Psoas muscle (tissue), 8 donors: ENCODE measurements around the gene FARP1. TPM values are rescaled to one million over a fixed set of nuclear protein-coding genes. Genes with fewer than 3 reads are reported as not detected.

Experiments used
- ATAC-seq, 4 donors: fragments of 200-7000 bp; cut with Tn5 transposase; one replicate each; pipeline ENCODE4 v1.9.1; 2020; ENCODE audit warnings: moderate library complexity in 3 of 4, mild to moderate bottlenecking in 2 of 4
- DNase-seq, 2 donors: peaks; one replicate each; pipeline ENCODE4 v3.0.0-alpha.2; 2020
- H3K27ac ChIP-seq: fragments of 200-600 bp; one replicate; pipeline ENCODE4 v1.8.0; 2022
- H3K27me3 ChIP-seq, 3 donors: fragments of 200-600 bp in 1 of 3; one replicate each; pipeline versions ENCODE4 v1.6.1 to v1.8.0; 2013 to 2022; ENCODE audit warnings: low read length in 2 of 3, mild to moderate bottlenecking in 2 of 3, moderate library complexity in 1 of 3; ENCODE audit not compliant: insufficient read depth in 3 of 3
- H3K36me3 ChIP-seq, 2 donors: fragments of 200-600 bp in 1 of 2; one replicate each; pipeline versions ENCODE4 v1.6.1 to v1.8.0; 2013 to 2022; ENCODE audit warnings: low read depth in 1 of 2, mild to moderate bottlenecking in 1 of 2, moderate library complexity in 1 of 2; ENCODE audit not compliant: insufficient read depth in 1 of 2
- H3K4me1 ChIP-seq: fragments of 200-600 bp; one replicate; pipeline ENCODE4 v1.8.0; 2022
- H3K4me3 ChIP-seq: fragments of 200-600 bp; one replicate; pipeline ENCODE4 v1.8.0; 2022; ENCODE audit warnings: mild to moderate bottlenecking
- H3K9me3 ChIP-seq: fragments of 200-600 bp; one replicate; pipeline ENCODE4 v1.8.0; 2022
- WGBS, 3 donors: extraction: QIAGEN DNeasy Blood & Tissue Kit; methylation state at CpG; one replicate each; pipeline versions ENCODE4 v1.1.6 to v1.1.7; 2013; 5-methylcytosine and 5-hydroxymethylcytosine counted together
- intact Hi-C, 2 donors: fragments of 100-400 bp; cut with DNase I; formaldehyde crosslinking; loops; one replicate each; pipeline versions ENCODE4 v1.11.0 to v1.14.2; 2022
- polyA plus RNA-seq, 3 donors: library from polyadenylated mRNA; stranded (reverse); fragments of 200-250 nt; gene quantifications; one replicate each; pipeline ENCODE4 v1.2.3, GENCODE V29; 2013
- total RNA-seq, 4 donors: library from RNA; stranded (reverse); fragmentation: NEBNext Ultra II Directional in 2 of 4; extraction: Animal tissue kit (Norgen Biotek cat#: 25700) in 2 of 4; gene quantifications; one replicate each; pipeline versions ENCODE4 v1.2.1 to v1.2.4, GENCODE V29; 2021 to 2023
- TF ChIP-seq, protein P1 (sequence below): fragments of 200-600 bp; IDR thresholded peaks from one replicate; pipeline ENCODE4 v1.8.0; 2022; ENCODE audit warnings: antibody characterized with exemption
- donor health status: healthy with polysubstance abuse.
- donor health status: DM: no; HTN: no; CAD: no; lungs with moderate emphysema.
- donor health status: Bipolar disorder and iron deficiency.
- donor health status: healthy.
- donor health status: DM: yes; HTN: yes; CAD: no.
- donor health status: DM: no; HTN: no; CAD: no.
- donor health status: DM: no; HTN: no; CAD: no.
- donor health status: DM: yes; HTN: yes; CAD: no.

The FARP1 gene
- total and polyA plus RNA-seq, 7 donors, result 5.7 to 19.4 (median 9.2) TPM

DNA sequence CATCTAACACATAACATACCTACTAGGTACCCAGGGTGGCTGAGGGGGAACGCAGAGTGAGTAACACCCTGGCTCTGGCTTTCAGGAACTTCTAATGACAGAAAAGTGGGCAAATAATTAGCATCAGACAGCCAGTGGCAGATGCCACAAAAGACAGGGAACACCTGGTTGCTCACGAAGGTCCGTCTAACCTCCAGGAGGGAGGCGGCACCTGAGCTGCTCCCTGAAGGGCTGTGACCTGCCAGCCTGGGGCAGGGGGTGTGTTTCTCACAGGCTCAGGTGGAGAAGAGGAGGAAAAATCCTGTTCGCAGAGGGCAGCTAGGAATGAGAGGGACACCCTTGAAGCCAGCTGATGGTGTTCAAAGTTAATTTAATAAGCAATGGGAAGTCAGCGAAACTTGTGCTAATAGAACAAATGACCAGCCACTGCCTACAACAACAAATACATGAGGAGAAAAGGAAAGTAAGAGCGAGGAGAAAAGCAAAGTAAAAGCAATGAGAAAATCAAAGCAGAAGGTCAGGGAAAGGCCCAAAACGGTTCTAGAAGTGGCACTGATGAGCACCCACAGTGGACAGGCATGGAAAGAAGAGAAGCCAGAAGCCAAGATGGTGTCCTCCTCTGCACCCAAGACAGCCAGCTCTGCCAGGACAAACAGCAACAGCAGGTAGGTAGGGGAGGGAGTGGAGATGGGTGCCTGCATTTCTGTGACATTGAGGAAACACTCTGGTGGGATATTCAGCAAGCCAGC is 346.7 kb downstream of the FARP1 start:
- peaks cover 38% of the 10 kb centered on the region for H3K4me1 ChIP-seq
- no peaks in the 10 kb centered on the region for H3K36me3 ChIP-seq
- WGBS, 3 donors, result 80 to 88% (median 82%) methylated on average over 8 of the region's 8 CpGs
- intact Hi-C loops, result loop anchor here in 1 of 2 donors (5.0 kb wide), 1 partner anchor 38 kb away; no protein-coding TSS in a partner anchor
- no peaks in the 10 kb centered on the region for H3K27me3 ChIP-seq
- ATAC-seq (no peak), DNase-seq (no peak)
- H3K9me3 ChIP-seq, result no peaks in the 10 kb centered on the region
- no peak overlapping the region for H3K4me3 ChIP-seq
- TF ChIP-seq, protein P1, sequence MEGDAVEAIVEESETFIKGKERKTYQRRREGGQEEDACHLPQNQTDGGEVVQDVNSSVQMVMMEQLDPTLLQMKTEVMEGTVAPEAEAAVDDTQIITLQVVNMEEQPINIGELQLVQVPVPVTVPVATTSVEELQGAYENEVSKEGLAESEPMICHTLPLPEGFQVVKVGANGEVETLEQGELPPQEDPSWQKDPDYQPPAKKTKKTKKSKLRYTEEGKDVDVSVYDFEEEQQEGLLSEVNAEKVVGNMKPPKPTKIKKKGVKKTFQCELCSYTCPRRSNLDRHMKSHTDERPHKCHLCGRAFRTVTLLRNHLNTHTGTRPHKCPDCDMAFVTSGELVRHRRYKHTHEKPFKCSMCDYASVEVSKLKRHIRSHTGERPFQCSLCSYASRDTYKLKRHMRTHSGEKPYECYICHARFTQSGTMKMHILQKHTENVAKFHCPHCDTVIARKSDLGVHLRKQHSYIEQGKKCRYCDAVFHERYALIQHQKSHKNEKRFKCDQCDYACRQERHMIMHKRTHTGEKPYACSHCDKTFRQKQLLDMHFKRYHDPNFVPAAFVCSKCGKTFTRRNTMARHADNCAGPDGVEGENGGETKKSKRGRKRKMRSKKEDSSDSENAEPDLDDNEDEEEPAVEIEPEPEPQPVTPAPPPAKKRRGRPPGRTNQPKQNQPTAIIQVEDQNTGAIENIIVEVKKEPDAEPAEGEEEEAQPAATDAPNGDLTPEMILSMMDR, result no peak
- no peak overlapping the region for H3K27ac ChIP-seq

DNA sequence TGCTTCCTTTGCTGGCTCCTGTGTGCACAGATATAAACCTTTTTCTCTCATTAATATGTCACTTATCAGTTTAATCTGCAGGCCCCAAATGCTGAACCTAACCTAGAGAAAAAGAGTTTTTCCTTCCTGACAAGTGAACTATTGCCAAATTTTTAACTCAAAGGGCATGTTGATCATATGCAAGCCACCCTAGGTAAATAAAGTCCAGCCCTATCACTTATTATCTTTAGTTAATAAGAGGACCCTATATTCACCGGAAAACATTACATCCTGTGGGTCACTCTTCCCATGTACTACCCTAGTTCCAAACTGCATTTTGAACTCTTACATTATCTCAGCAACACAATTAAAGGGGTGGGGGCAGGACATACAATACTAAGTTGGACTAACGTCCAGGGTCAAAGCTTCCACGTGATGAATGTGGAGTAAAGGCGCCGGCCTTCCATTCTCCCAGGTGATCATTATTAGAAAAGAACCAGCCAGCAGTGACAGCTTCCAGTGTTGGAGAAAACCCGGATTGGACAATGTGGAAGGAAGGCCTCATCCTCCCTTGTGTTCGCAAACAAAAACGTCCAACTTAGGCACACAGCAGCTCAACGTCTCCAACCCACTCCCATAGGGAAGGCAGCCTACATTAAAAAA is 347.4 kb downstream of the FARP1 start:
- Histone ChIP-seq H3K27ac (no peak overlapping the region), H3K4me3 (no peak overlapping the region), H3K4me1 (peaks cover 34% of the 10 kb centered on the region), H3K9me3 (no peaks in the 10 kb centered on the region), H3K27me3 (no peaks in the 10 kb centered on the region), H3K36me3 (no peaks in the 10 kb centered on the region)
- intact Hi-C loops, result no loop called here
- WGBS, 3 donors, result 60 to 68% (median 68%) methylated on average over 9 of the region's 9 CpGs
- ATAC-seq, result no peak
- TF ChIP-seq, protein P1, result no peak
- no peak for DNase-seq

DNA sequence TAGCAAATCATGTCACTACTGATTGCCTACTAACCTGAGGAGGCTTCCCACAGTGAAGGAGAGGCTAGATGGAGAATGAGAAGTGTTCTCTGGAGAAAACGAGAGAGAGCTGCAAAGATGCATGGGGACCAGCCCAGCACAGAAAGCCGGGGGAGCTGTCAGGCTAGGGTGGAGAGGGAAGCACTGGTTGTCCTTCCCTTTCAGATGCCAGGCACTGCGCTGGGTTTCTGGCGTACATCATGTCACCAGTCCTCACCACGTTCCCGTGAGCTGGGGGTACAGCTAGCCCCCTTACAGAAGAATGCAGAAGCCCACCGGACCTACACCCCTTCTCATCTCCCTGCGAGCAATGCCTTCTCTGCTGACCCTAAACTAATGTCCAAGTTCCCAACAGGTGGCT is 348.0 kb downstream of the FARP1 start:
- Histone ChIP-seq H3K36me3 (no peaks in the 10 kb centered on the region), H3K27me3 (no peaks in the 10 kb centered on the region), H3K9me3 (no peaks in the 10 kb centered on the region), H3K4me1 (peaks cover 36% of the 10 kb centered on the region), H3K27ac (no peak overlapping the region), H3K4me3 (no peak overlapping the region)
- TF ChIP-seq, protein P1, result no peak
- intact Hi-C loops, result no loop called here
- 72 to 80% (median 74%) methylated on average over 8 of the region's 8 CpGs for WGBS, 3 donors
- DNase-seq (no peak), ATAC-seq (no peak)

DNA sequence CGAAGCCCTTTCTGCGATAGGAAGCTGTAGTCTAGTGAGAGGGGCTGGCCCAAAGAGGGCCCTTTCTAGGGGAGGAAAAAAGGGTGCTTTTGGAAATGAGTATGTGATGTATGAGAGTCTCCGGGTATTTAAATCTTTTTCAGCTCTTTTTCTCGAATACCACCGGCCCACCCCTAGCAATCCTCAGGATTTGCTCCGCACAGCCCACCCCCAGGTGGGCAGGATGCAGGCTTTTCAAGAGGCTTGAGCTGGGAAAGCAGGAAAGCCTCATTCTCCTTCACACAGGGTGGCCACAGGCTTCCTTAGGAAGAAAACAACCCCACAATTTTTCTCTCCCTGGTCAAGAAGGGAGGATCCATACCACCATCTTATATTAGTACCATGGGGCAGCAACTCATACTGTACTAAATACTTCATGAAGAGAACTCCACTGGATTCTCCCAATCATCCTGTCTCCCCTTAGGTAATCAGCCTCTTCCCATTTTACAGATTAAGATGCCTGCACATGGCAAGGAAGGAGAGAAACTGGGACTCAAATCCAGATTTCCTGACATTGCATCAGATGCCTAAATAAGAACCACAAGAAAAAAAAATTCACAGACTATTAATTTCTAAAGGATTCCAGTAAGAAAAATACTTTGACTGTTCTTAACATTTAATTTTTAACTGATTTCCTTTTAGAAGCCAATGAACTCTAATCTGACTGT is 349.6 kb downstream of the FARP1 start:
- H3K9me3 ChIP-seq, result no peaks in the 10 kb centered on the region
- no peaks in the 10 kb centered on the region for H3K36me3 ChIP-seq
- intact Hi-C loops, result no loop called here
- H3K4me3 ChIP-seq, result no peak overlapping the region
- DNase-seq, result no peak
- 81 to 85% (median 83%) methylated on average over 6 of the region's 6 CpGs for WGBS, 3 donors
- TF ChIP-seq, protein P1, result no peak
- no peaks in the 10 kb centered on the region for H3K27me3 ChIP-seq
- no peak for ATAC-seq
- H3K27ac ChIP-seq, result no peak overlapping the region
- H3K4me1 ChIP-seq, result peaks cover 47% of the 10 kb centered on the region
